GM21723 (cell line): ENCODE results near the gene SLC15A3.

Source experiments
- ATAC-seq: cut with Tn5 transposase; IDR thresholded peaks from one replicate; pipeline ENCODE4 v1.9.1; 2021; ENCODE audit warnings: mild to moderate bottlenecking, moderate library complexity; ENCODE audit not compliant: unreplicated experiment

Gene SLC15A3

GRCh38 chr11:60951904-60952741 is at the start of gene SLC15A3:
Gene SLC15A3 (minus strand): TSS chr11:60952176. CDS start chr11:60951551, 625 bp downstream.
- ATAC-seq = peak; percentile 72

- ATAC-seq = no peak
Measured at GRCh38 chr11:61000426-61000825, 48.5 kb upstream of the SLC15A3 start.

GRCh38 chr11:60996381-60997138 is 44.6 kb upstream of the SLC15A3 start:
- no peak for ATAC-seq

GRCh38 chr11:60995798-60996197 is 43.8 kb upstream of the SLC15A3 start:
- no peak for ATAC-seq

- ATAC-seq = no peak
Measured at GRCh38 chr11:60994541-60995080, 42.6 kb upstream of the SLC15A3 start.

- no peak for ATAC-seq
Measured at GRCh38 chr11:60993615-60994014, 41.6 kb upstream of the SLC15A3 start.

- no peak for ATAC-seq
Measured at GRCh38 chr11:60992842-60993409, 41.0 kb upstream of the SLC15A3 start.

- no peak for ATAC-seq
Measured at GRCh38 chr11:60991457-60991856, 39.5 kb upstream of the SLC15A3 start.

- ATAC-seq = no peak
Measured at GRCh38 chr11:60989093-60989650, 37.2 kb upstream of the SLC15A3 start.

- no peak for ATAC-seq
Measured at GRCh38 chr11:60988658-60989057, 36.7 kb upstream of the SLC15A3 start.

GRCh38 chr11:60987577-60988277 is 35.8 kb upstream of the SLC15A3 start:
- no peak for ATAC-seq

GRCh38 chr11:60985991-60986915 is 34.3 kb upstream of the SLC15A3 start:
- ATAC-seq = no peak

GRCh38 chr11:60985501-60985900 is 33.5 kb upstream of the SLC15A3 start:
- no peak for ATAC-seq

- no peak for ATAC-seq
Measured at GRCh38 chr11:60984636-60985035, 32.7 kb upstream of the SLC15A3 start.

GRCh38 chr11:60984149-60984548 is 32.2 kb upstream of the SLC15A3 start:
- no peak for ATAC-seq

GRCh38 chr11:60982184-60982583 is 30.2 kb upstream of the SLC15A3 start:
- no peak for ATAC-seq

GRCh38 chr11:60981515-60981914 is 29.5 kb upstream of the SLC15A3 start:
- no peak for ATAC-seq

GRCh38 chr11:60978546-60979380 is 26.8 kb upstream of the SLC15A3 start:
- ATAC-seq = no peak

GRCh38 chr11:60977836-60978235 is 25.9 kb upstream of the SLC15A3 start:
- no peak for ATAC-seq
